H1 (cell line): ENCODE data around the gene PRR14L. TPM values are rescaled to one million over a fixed set of nuclear protein-coding genes. Genes with fewer than 3 reads are reported as not detected.

Source experiments
- CTCF ChIA-PET: fragments of 300-600 bp; sonication (Branson Sonifier 250); formaldehyde crosslinking; loops from one replicate; lab custom pipeline; 2021; ENCODE audit not compliant: partially characterized antibody; lab: Charles Lee
- POLR2A ChIA-PET: fragments of 300-600 bp; sonication (Branson Sonifier 250); formaldehyde crosslinking; loops from one replicate; lab custom pipeline; 2021; ENCODE audit warnings: inconsistent platforms; ENCODE audit not compliant: partially characterized antibody; lab: Charles Lee
- DNase-seq, 2 experiments: peaks; one replicate each; pipeline versions ENCODE4 v3.0.0 to v3.0.0-alpha.2; 2010 to 2022; ENCODE audit warnings: low spot score in 2 of 2, low read depth in 1 of 2, mixed read lengths in 1 of 2
- FAIRE-seq: peaks from 2 replicates; lab custom pipeline; 2011; peaks lifted over from hg19 to GRCh38; lab: Jason Lieb, UNC
- H2AFZ ChIP-seq: 2 replicates; pipeline ENCODE4 v1.8.1; 2012; ENCODE audit warnings: low read length, inconsistent platforms
- H2AK5ac ChIP-seq: 2 replicates; pipeline ENCODE4 v1.6.1; 2013; ENCODE audit warnings: low read depth, low read length
- H2BK120ac ChIP-seq: replicated peaks from 2 replicates; pipeline ENCODE3; 2013; ENCODE audit warnings: low read depth, low read length, inconsistent platforms
- H2BK12ac ChIP-seq: 2 replicates; pipeline ENCODE4 v1.6.1; 2013; ENCODE audit warnings: low read depth, low read length
- H2BK15ac ChIP-seq: 2 replicates; pipeline ENCODE4 v1.6.1; 2013; ENCODE audit warnings: low read length
- H2BK20ac ChIP-seq: 2 replicates; pipeline ENCODE4 v1.6.1; 2013; ENCODE audit warnings: low read length
- H2BK5ac ChIP-seq: 2 replicates; pipeline ENCODE4 v1.6.1; 2013; ENCODE audit warnings: low read depth, low read length
- H3K14ac ChIP-seq: 2 replicates; pipeline ENCODE4 v1.6.1; 2013; ENCODE audit warnings: inconsistent platforms; ENCODE audit not compliant: insufficient read length
- H3K18ac ChIP-seq: 2 replicates; pipeline ENCODE4 v1.6.1; 2013; ENCODE audit warnings: low read length; ENCODE audit errors: extremely low read depth
- H3K23ac ChIP-seq: 2 replicates; pipeline ENCODE4 v1.6.1; 2013; ENCODE audit warnings: inconsistent platforms; ENCODE audit not compliant: insufficient read length
- H3K23me2 ChIP-seq: 2 replicates; pipeline ENCODE4 v1.6.1; 2013; ENCODE audit warnings: low read depth, low read length
- H3K27ac ChIP-seq: 2 replicates; pipeline ENCODE4 v1.6.1; 2011; ENCODE audit warnings: low read depth, low read length, inconsistent platforms
- H3K27me3 ChIP-seq, 4 experiments: replicated peaks in 1 of 4; 1 replicate in 1 of 4; 2 replicates in 3 of 4; pipeline versions ENCODE4 v1.6.1 to v1.8.1; 2011 to 2013; ENCODE audit warnings: low read length in 3 of 4, mild to moderate bottlenecking in 3 of 4, inconsistent platforms in 2 of 4, mixed read lengths in 2 of 4, moderate library complexity in 1 of 4; ENCODE audit not compliant: control insufficient read depth in 3 of 4, insufficient read depth in 3 of 4; ENCODE audit errors: extremely low read depth in 1 of 4
- H3K36me3 ChIP-seq, 4 experiments: 2 replicates each; pipeline versions ENCODE4 v1.6.1 to v1.8.1; 2011 to 2013; ENCODE audit warnings: mild to moderate bottlenecking in 4 of 4, low read length in 3 of 4, moderate library complexity in 2 of 4, control low read depth in 1 of 4, inconsistent platforms in 1 of 4; ENCODE audit not compliant: insufficient read depth in 4 of 4, control insufficient read depth in 2 of 4
- H3K4ac ChIP-seq: replicated peaks from 2 replicates; pipeline ENCODE3; 2013; ENCODE audit warnings: low read length, low read depth, mixed read lengths, inconsistent platforms; ENCODE audit not compliant: insufficient read length
- H3K4me1 ChIP-seq, 4 experiments: replicated peaks in 1 of 4; 1 replicate in 1 of 4; 2 replicates in 3 of 4; pipeline versions ENCODE4 v1.6.1 to v1.8.1; 2011 to 2013; ENCODE audit warnings: low read length in 3 of 4, inconsistent platforms in 2 of 4, mixed read lengths in 1 of 4; ENCODE audit not compliant: insufficient read depth in 4 of 4, control insufficient read depth in 3 of 4
- H3K4me2 ChIP-seq, 2 experiments: 2 replicates each; pipeline versions ENCODE4 v1.6.1 to v1.8.1; 2011 to 2013; ENCODE audit warnings: low read depth in 2 of 2, low read length in 2 of 2, control low read depth in 1 of 2, inconsistent platforms in 1 of 2, mild to moderate bottlenecking in 1 of 2; ENCODE audit not compliant: insufficient read depth in 1 of 2
- H3K4me3 ChIP-seq, 4 experiments: fragments of 200-600, 300-600 bp in 1 of 4; sonication (generic), shearing (Covaris generic), sonication (Bioruptor Twin) in 1 of 4; 2 replicates each; pipeline versions ENCODE4 v1.5.1 to v1.8.1; 2011 to 2016; ENCODE audit warnings: low read length in 4 of 4, low read depth in 3 of 4, control low read depth in 2 of 4, inconsistent platforms in 2 of 4, mild to moderate bottlenecking in 2 of 4, mixed read lengths in 1 of 4, moderate library complexity in 1 of 4; ENCODE audit not compliant: insufficient read depth in 2 of 4; ENCODE audit errors: extremely low read depth in 1 of 4
- H3K56ac ChIP-seq: replicated peaks from 2 replicates; pipeline ENCODE3; 2013; ENCODE audit warnings: low read depth, mild to moderate bottlenecking, mixed read lengths, low read length, inconsistent platforms; ENCODE audit not compliant: insufficient read length
- H3K79me1 ChIP-seq: 2 replicates; pipeline ENCODE4 v1.6.1; 2013; ENCODE audit warnings: low read depth, low read length, control low read depth
- H3K79me2 ChIP-seq, 2 experiments: 2 replicates each; pipeline versions ENCODE4 v1.6.1 to v1.8.1; 2012 to 2013; ENCODE audit warnings: low read length in 2 of 2, mild to moderate bottlenecking in 2 of 2, inconsistent platforms in 1 of 2; ENCODE audit not compliant: insufficient read depth in 2 of 2, control insufficient read depth in 1 of 2
- H3K9ac ChIP-seq, 4 experiments: replicated peaks in 1 of 4; 1 replicate in 1 of 4; 2 replicates in 3 of 4; pipeline versions ENCODE4 v1.6.1 to v1.8.1; 2011 to 2013; ENCODE audit warnings: low read depth in 3 of 4, low read length in 3 of 4, control low read depth in 2 of 4, mild to moderate bottlenecking in 2 of 4, moderate library complexity in 2 of 4, inconsistent platforms in 1 of 4; ENCODE audit errors: extremely low read depth in 1 of 4
- H3K9me3 ChIP-seq, 2 experiments: 2 replicates each; pipeline versions ENCODE4 v1.6.1 to v1.8.1; 2012 to 2013; ENCODE audit warnings: mild to moderate bottlenecking in 2 of 2, moderate library complexity in 2 of 2, control low read depth in 1 of 2, inconsistent platforms in 1 of 2, low read depth in 1 of 2, low read length in 1 of 2, mixed read lengths in 1 of 2; ENCODE audit not compliant: insufficient read depth in 2 of 2
- H4K20me1 ChIP-seq, 2 experiments: replicated peaks in 1 of 2; 2 replicates each; pipeline versions ENCODE3 to v1.8.1; 2011 to 2013; ENCODE audit warnings: inconsistent platforms in 2 of 2, low read length in 2 of 2, mild to moderate bottlenecking in 1 of 2; ENCODE audit not compliant: insufficient read depth in 2 of 2, control insufficient read depth in 1 of 2
- H4K5ac ChIP-seq: 2 replicates; pipeline ENCODE4 v1.6.1; 2013; ENCODE audit warnings: low read length, low read depth, mixed read lengths, inconsistent platforms; ENCODE audit not compliant: insufficient read length
- H4K8ac ChIP-seq: 2 replicates; pipeline ENCODE4 v1.8.0; 2013; ENCODE audit warnings: mild to moderate bottlenecking, moderate library complexity, low read length, inconsistent platforms; ENCODE audit not compliant: insufficient read depth; ENCODE audit errors: extremely low read depth
- H4K91ac ChIP-seq: replicated peaks from 2 replicates; pipeline ENCODE3; 2013; ENCODE audit warnings: low read length, mixed read lengths, inconsistent platforms; ENCODE audit not compliant: insufficient read length
- ATF3 ChIP-seq: IDR thresholded peaks from 2 replicates; pipeline ENCODE4 v1.6.1; 2011; ENCODE audit warnings: low read depth, mild to moderate bottlenecking, low read length; ENCODE audit not compliant: insufficient read depth
- BCL11A ChIP-seq, 2 experiments: IDR thresholded peaks; one replicate each; pipeline ENCODE4 v1.6.1; 2011; ENCODE audit warnings: low read depth in 2 of 2, low read length in 2 of 2, mild to moderate bottlenecking in 2 of 2
- HDAC2 ChIP-seq, 2 experiments: fragments of 300-600 bp in 1 of 2; sonication (generic) in 1 of 2; IDR thresholded peaks; 2 replicates each; pipeline ENCODE4 v1.6.1; 2011 to 2012; ENCODE audit warnings: low read depth in 2 of 2, low read length in 2 of 2, mild to moderate bottlenecking in 2 of 2, moderate library complexity in 2 of 2, borderline replicate concordance in 1 of 2, inconsistent platforms in 1 of 2
- JUND ChIP-seq: IDR thresholded peaks from 2 replicates; pipeline ENCODE4 v1.6.1; 2011; ENCODE audit warnings: mild to moderate bottlenecking, improper control_type of control experiment, low read length
- POU5F1 ChIP-seq: IDR thresholded peaks from 2 replicates; pipeline ENCODE4 v1.6.1; 2011; ENCODE audit warnings: low read depth, mild to moderate bottlenecking, low read length, moderate library complexity
- SAP30 ChIP-seq: fragments of 300-600 bp; sonication (generic); IDR thresholded peaks from 2 replicates; pipeline ENCODE4 v1.7.1; 2012; ENCODE audit warnings: low read length, moderate library complexity, mild to moderate bottlenecking, inconsistent platforms; ENCODE audit not compliant: insufficient read depth, insufficient replicate concordance
- SIRT6 ChIP-seq: IDR thresholded peaks from one replicate; pipeline ENCODE4 v1.7.1; 2012; ENCODE audit warnings: low read length, inconsistent platforms
- TAF7 ChIP-seq: optimal IDR thresholded peaks from 2 replicates; pipeline ENCODE3; 2011; ENCODE audit warnings: low read depth, mild to moderate bottlenecking, inconsistent platforms, low read length, moderate library complexity, borderline replicate concordance
- TBP ChIP-seq: IDR thresholded peaks from 2 replicates; pipeline ENCODE4 v1.6.1; 2011; ENCODE audit warnings: low read depth, low read length, improper control_type of control experiment
- WGBS, 2 experiments: shearing (Covaris generic) in 1 of 2; methylation state at CpG; one replicate each; pipeline versions ENCODE4 v1.1.6 to v1.1.7; 2013 to 2015; ENCODE audit warnings: low lambda C conversion rate in 2 of 2, mixed read lengths in 2 of 2, inconsistent platforms in 1 of 2, low coverage in 1 of 2, missing lambda C conversion rate in 1 of 2; ENCODE audit not compliant: insufficient replicate concordance in 2 of 2, insufficient coverage in 1 of 2, insufficient read length in 1 of 2; ENCODE audit errors: extremely low coverage in 1 of 2, missing lambda C conversion rate in 1 of 2; 5-methylcytosine and 5-hydroxymethylcytosine counted together
- polyA plus RNA-seq, 7 experiments: library from polyadenylated mRNA; depleted of rRNA in 3 of 7; stranded (reverse) in 5 of 7; unstranded in 2 of 7; fragments of >200 nt in 5 of 7; fragments of 200-250 nt in 2 of 7; gene quantifications; 1 replicate in 5 of 7; 2 replicates in 1 of 7; 4 replicates in 1 of 7; pipeline versions ENCODE4 v1.2.1 to v1.2.3, GENCODE V29; 2011 to 2013; ENCODE audit warnings: missing spikeins in 2 of 7, mixed read lengths in 2 of 7
- total RNA-seq: library from RNA; stranded (reverse); fragmentation: NEBNext Ultra II Directional; extraction: Animal tissue kit (Norgen Biotek cat#: 25700); gene quantifications from 2 replicates; pipeline ENCODE4 v1.2.1, GENCODE V29; 2021
- TF ChIP-seq, protein P1 (sequence below): IDR thresholded peaks from 2 replicates; pipeline ENCODE4 v1.6.1; 2012; ENCODE audit warnings: inconsistent platforms

The PRR14L gene
- total and polyA plus RNA-seq, 2 of the 8 experiments (the other 6 are each of a cell fraction or from before 2014, with no cell fraction given) = 26.5 to 98.6 TPM

GRCh38 chr22:31647523-31648320 is 102.2 kb downstream of the PRR14L start:
- Histone ChIP-seq H3K36me3 (peaks cover 3 to 25% (median 5%) of the 10 kb centered on the region in 4 experiments; a peak in 5 of 8 replicates), H2BK20ac (no peak overlapping the region), H3K23me2 (no peaks in the 10 kb centered on the region), H2AK5ac (no peak overlapping the region), H3K27me3 (no peaks in the 10 kb centered on the region), H3K27ac (no peak overlapping the region), H3K18ac (no peak overlapping the region), H3K9me3 (no peaks in the 10 kb centered on the region), H3K14ac (no peak overlapping the region), H2BK120ac (no peak overlapping the region), H3K23ac (no peak overlapping the region), H2BK15ac (no peak overlapping the region), H3K79me2 (peaks cover 0 to 31% of the 10 kb centered on the region in 2 experiments; a peak in 2 of 4 replicates), H4K91ac (peak overlapping the region; percentile 3), H3K9ac (no peak overlapping the region), H2AFZ (no peak overlapping the region), H3K4me1 (peaks cover 0 to 8% (median 4%) of the 10 kb centered on the region in 4 experiments; a peak in 4 of 7 replicates), H3K4me2 (peak overlapping the region; percentile 5 to 9; a peak in 2 of 4 replicates), H4K8ac (peak overlapping the region; percentile 14; the same call in 1 of the 2 replicates), H3K4ac (no peak overlapping the region), H2BK12ac (no peak overlapping the region), H3K4me3 (no peak overlapping the region), H2BK5ac (no peak overlapping the region), H3K79me1 (peaks cover 4% of the 10 kb centered on the region), H4K20me1 (peaks cover 0 to 11% of the 10 kb centered on the region in 2 experiments), H3K56ac (no peak overlapping the region), H4K5ac (no peak overlapping the region)
- WGBS, 2 experiments = 77% methylated on average over 11 of the region's 11 CpGs; no CpG with 5 or more reads in 1 of the 2 experiments
- ChIA-PET POLR2A (interaction anchor here (0.6 to 1.3 kb wide), 3 partner anchors 14 to 455 kb away, joined by 3 to 4 read pairs (median 3); partner anchors contain the start of gene PISD), CTCF (interaction anchor here (1.0 to 1.2 kb wide), 3 partner anchors 10 to 91 kb away, joined by 3 to 4 read pairs (median 3); no protein-coding TSS in a partner anchor)
- DNase-seq = no peak
- no peak for FAIRE-seq
- TF ChIP-seq JUND (no peak), HDAC2 (IDR thresholded peaks at IDR 0.05; ENCODE audit: borderline replicate concordance in 1 of 2, low read depth in 2 of 2, low read length in 2 of 2) (no peak), BCL11A (IDR thresholded peaks at IDR 0.05; ENCODE audit: low read depth in 2 of 2, low read length in 2 of 2) (no peak), POU5F1 (no peak), SIRT6 (no peak), TBP (no peak), SAP30 (no peak), ATF3 (no peak), TAF7 (no peak)
- TF ChIP-seq, protein P1, sequence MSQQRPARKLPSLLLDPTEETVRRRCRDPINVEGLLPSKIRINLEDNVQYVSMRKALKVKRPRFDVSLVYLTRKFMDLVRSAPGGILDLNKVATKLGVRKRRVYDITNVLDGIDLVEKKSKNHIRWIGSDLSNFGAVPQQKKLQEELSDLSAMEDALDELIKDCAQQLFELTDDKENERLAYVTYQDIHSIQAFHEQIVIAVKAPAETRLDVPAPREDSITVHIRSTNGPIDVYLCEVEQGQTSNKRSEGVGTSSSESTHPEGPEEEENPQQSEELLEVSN = no peak
